GM23338 (cell line): Measurements from ENCODE around the gene GRID2IP.
A peak's percentile ranks its signal among the peaks of the same experiment; 100 is the strongest.

Experiments
- CTCF ChIP-seq, 2 experiments: fragments of 200-600 bp in 1 of 2; sonication (generic) in 1 of 2; conservative IDR thresholded peaks; 2 replicates each; pipeline versions ENCODE4 v1.5.1 to v1.6.1; 2016 to 2017; ENCODE audit warnings: antibody characterized with exemption in 2 of 2, low read depth in 2 of 2, mild to moderate bottlenecking in 2 of 2, moderate library complexity in 1 of 2
- EZH2 ChIP-seq: fragments of 200-600 bp; sonication (generic); IDR thresholded peaks from one replicate; pipeline ENCODE4 v1.8.0; 2017; ENCODE audit warnings: antibody characterized with exemption, mild to moderate bottlenecking, low read depth; ENCODE audit not compliant: unreplicated experiment
- REST ChIP-seq: IDR thresholded peaks from one replicate; pipeline ENCODE4 v1.6.1; 2018; ENCODE audit warnings: antibody characterized with exemption; ENCODE audit not compliant: unreplicated experiment

- TF ChIP-seq EZH2 (no peak), REST (no peak), CTCF (conservative IDR thresholded peaks at IDR 0.05; ENCODE audit: low read depth in 2 of 2) (peak; percentile 28 to 41; a peak in 3 of 4 replicates)
These were observed 25.0 kb upstream of the GRID2IP start for GRCh38 chr7:6576024-6576866.
